ENCODE data around the gene ZC3HAV1.

DNA sequence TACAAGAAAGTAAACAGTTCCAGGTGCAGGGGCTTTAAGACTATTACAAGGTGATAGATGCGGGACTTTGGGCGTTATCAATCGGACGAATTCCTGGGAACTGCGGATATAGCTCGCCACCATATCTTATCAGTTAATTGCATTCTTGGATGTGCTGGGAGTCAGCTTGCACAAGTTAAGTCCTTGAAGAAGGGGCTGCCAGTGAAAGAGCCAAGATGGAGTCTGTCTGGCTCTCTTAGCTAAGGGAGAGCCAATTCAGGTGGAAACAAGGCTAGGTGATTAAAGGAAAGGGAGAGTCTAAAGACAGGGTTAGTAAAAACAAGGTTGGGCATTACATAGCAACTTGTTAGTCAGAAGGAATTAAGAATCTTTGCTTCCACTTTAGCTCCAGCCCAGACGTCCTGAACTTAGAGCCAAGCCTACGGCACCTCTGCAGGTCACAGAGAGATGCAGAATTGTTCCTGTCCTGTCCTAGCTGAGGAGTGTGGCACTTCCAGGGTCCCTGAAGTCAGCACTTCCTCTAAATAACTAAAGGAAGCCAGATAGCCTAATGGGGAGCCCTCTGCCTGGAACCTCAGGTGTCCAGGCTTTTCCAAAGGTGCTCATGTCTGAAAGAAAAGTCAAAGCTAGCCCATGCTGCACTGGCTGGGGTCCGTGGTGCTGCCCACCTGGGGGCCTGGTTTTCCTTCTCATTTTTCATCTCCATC is 17.3 kb downstream of the ZC3HAV1 start:
- TF ChIP-seq, protein P1, sequence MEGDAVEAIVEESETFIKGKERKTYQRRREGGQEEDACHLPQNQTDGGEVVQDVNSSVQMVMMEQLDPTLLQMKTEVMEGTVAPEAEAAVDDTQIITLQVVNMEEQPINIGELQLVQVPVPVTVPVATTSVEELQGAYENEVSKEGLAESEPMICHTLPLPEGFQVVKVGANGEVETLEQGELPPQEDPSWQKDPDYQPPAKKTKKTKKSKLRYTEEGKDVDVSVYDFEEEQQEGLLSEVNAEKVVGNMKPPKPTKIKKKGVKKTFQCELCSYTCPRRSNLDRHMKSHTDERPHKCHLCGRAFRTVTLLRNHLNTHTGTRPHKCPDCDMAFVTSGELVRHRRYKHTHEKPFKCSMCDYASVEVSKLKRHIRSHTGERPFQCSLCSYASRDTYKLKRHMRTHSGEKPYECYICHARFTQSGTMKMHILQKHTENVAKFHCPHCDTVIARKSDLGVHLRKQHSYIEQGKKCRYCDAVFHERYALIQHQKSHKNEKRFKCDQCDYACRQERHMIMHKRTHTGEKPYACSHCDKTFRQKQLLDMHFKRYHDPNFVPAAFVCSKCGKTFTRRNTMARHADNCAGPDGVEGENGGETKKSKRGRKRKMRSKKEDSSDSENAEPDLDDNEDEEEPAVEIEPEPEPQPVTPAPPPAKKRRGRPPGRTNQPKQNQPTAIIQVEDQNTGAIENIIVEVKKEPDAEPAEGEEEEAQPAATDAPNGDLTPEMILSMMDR (IDR thresholded peaks at IDR 0.05; ENCODE audit: low read length), result no peak
- TF ChIP-seq EZH2 (IDR thresholded peaks at IDR 0.05; ENCODE audit: borderline replicate concordance, low read length), result no peak

Data from OCI-LY1 (cell line).